NCI-H2196 treated with DMSO at 0.1 percent for 48 hours (cell line): ENCODE measurements around the gene LPGAT1.

ENCODE experiments used
- DNase-seq: peaks from one replicate; lab custom pipeline; 2025; ENCODE audit not compliant: unreplicated experiment; lab: John Stamatoyannopoulos, UW

Gene LPGAT1

DNA sequence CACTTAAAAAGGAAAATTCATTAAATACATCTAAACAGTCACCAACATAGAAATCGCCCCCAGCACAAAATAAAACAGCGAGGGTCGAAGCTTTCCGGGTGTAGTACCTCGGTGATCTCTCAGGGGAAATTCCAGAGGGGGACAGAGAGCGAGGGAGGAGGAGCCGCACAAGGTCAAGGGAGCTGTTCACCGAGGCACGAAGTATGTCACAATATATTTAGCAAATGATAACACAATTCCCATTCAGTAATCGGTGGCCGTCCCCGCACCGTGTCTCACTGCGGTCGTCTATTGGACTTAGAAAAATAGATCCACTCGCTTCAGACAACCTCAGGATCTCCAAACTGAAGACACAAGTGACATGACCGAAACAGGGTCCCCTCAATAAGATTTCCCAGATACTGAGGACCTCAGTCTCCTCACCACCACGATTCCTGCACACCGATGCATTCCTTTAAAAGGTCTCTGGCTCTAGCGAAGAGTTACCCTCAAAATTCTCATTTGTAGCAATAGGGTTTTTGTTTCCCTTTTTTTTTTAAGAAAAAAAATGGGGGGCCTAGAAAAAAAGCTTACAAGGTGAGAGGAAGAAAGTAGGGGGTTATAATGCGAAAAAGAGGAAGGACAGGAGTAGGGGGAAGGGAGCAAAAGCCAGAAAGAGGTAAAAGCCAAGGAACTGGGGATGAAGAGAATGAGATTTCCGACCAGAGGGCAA, 1.1 kb downstream of the LPGAT1 start:
- no peak for DNase-seq

DNA sequence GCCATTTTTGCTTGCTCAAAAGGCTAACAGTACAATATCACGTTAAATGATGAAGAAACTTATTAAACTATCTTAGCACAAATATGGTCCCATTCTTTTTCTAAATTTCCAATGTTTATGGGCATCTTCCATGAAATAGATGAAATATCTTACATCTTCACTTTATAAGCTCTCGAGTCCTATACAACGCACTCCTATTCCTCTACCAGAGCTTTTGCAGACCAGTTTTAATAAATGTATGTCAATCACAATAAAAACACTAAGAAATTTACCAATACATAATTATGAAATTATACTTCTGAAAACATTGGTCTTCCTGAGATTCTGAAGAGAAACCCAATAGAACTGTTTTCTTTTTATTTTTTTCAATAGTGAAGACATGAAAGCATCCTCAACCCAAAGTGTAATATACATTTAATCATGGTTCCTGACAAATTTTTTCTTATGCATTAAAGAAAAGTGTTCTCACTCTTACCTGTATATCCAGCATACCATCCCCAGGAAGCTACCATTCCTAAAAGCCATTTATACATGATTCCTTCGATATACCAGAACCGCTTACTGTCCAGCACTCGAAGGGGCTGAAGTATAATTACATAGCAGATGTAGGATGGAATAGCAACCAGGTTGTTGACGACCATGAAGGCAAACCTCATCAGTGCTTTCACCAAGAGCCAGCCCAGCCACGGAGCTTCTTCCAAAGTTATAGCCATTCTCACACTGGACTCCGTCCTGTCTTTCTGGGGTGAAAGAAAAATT, 1.8 kb downstream of the LPGAT1 start:
- DNase-seq, result no peak

DNA sequence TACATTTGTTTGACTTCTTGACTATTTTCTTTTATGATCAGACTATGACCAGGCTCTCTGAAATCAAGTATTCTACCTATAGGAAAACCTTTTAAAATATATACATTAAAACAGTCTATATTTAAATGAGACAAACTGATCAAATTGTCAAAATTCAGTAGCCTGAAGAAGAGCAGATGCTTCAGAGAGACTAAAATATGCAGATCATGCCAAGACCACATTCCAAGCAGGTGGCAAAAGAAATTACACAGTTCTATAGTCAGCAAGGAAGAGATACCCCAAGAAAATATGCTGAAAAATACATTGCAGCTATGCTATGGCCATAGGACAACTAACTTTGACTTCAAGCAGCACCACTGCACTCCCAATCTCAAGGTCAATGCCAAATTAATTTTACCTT, 3.5 kb downstream of the LPGAT1 start:
- no peak for DNase-seq

DNA sequence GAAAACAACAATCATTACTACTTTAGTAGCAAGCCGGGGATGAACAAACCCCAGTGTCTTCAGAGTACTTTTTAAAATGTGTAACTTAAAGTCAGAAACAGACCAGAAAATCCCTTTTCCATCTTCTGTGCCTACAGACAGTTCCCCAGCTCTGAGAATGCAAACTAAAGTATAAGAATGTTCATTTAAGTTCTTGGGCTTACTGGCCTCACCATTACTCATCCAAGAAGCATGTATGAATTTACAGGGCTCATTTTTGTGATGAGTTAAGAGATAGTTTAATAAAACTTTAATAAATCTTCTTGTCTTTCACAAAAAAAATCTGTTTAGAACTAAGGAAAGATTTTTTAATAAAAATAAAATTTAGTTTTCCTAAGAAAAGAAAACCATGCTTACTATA, 4.6 kb downstream of the LPGAT1 start:
- no peak for DNase-seq

DNA sequence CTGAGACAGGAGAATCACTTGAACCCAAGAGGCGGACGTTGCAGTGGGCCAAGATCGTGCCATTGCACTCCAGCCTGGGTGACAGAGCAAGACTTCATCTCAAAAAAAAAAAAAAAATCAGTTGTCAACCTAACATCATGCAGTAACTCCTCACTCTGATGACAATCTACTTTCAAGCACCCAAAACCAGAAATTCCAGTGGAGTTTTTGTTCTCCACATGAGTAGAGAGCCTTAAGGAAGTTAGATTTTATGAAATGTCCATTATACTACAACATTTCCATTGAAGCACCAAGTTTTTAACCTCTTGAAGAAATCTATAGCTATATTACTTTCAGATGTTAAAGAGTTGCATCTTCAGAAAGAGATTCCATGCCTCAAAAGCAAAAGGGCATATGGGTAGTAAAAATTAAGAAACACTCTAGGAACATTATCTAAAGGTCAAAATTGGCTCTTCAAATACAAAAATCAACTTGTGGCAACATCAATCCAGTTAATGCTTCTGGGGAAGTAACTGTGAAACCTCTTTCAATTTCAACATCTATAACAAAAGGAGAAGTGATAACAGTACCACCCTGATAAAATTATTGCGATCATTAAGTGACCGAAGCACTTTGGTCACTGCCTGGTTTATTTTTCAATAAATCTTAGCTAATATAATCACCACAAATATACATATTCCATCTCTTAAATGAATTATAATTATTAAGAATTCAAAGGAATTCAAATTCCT, 7.7 kb downstream of the LPGAT1 start:
- no peak for DNase-seq

DNA sequence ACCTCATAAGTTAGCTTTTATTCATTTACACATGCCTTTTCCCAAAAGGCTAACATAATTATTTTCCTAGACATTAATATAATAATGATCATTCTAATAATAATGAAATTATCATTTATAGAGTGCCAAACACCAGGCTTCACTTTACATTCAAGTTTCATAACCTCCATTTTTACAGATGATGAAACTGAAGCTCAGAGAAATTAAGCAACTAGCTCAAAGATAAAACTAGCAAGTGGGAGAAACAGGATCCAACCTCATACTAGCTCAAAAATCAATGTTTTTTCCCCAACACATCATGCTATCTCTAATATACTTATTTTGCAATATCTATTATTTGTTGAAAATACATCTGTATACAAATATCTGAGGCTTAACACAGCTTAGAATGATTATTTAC, 14.0 kb downstream of the LPGAT1 start:
- no peak for DNase-seq

DNA sequence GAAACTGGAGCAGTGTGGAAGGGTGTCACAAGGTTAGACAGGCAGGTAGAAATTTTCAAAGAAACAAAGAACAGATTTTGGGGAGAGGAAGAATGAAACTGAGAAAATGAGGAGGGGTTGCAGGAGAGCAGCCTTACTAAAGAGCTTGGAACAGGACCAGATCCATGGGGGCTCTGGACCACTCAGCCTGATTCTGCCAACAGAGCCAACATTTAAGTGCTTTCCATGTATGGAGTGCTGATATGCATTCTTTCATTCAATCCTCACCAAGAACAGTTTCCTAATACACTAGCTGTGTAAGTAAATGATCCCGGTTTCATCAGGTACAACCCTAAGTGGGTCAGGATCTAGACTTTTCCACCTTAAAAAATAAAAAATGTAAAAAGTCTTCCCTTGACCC, 16.2 kb downstream of the LPGAT1 start:
- no peak for DNase-seq

DNA sequence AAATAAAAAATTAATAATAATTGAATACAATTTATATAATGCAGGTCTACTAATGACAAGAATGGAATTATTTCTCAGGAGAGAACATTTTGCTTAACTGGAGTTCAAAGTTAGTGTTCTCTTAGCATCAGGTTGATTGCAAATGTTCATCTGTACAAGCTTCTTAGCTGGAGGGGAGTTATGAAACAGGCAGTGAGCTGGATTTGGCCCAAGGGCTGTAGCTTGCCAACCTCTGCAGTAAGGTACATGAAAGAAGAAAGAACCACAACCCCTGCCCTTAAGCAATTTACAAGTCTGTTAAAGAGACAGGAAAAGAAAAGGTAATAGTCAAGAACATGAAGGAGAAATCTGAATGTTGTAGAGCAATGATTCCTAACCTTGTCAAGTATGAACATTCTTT, 17.0 kb downstream of the LPGAT1 start:
- no peak for DNase-seq

DNA sequence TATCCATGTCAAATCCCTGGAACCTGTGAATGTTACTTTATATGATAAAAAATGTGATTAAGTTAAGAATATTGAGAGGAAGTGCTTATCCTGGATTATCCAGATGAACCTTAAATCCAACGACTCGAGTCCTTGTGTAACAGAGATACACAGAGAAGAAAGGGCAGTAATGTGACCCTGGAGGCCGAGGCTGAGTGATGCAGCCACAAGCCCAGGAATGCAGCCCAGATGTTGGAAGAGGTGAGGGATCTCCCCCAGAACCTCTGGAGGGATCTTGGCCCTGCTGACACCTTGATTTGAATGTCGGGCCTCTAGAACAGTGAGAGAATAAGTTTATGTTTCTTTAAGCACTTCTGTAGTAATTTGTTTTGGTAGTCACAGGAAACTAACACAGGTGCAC, 18.0 kb downstream of the LPGAT1 start:
- DNase-seq, result no peak

DNA sequence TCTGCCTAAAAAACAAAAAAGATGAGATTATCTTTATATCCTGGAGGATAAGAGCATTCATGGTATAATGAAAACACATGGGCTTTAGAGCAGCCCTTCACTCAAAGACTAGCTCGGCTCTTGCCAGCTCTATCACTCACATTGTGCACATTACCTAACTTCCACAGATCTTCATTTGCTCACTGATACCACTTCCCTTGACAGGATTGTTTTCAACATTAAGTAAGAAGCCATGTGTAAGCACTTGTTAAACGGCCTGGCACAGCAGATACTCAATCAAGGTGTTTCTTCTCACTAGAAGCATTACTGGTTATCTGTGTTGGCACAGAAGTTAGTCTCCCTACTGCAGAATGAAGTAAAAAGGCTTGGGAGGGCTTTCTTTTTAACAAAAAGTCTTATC, 18.7 kb downstream of the LPGAT1 start:
- no peak for DNase-seq

DNA sequence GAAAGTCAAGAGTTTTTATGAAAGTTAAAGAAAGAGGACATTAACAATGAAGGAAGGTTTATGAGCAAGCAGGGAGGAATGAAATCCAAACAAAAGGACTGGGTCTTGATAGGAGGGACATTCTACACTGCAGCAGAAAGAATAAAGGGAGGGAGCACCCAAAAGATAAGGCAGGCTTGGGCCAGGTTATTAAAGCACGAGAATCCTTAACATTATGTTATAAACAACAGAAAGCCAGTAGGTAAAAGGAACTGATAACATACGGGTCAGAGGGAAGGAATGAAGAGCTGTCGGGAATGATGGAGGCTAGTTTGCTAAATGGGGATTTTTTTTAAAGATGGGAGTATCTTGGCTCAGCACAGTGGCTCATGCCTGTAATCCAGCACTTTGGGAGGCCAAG, 19.4 kb downstream of the LPGAT1 start:
- DNase-seq, result no peak

DNA sequence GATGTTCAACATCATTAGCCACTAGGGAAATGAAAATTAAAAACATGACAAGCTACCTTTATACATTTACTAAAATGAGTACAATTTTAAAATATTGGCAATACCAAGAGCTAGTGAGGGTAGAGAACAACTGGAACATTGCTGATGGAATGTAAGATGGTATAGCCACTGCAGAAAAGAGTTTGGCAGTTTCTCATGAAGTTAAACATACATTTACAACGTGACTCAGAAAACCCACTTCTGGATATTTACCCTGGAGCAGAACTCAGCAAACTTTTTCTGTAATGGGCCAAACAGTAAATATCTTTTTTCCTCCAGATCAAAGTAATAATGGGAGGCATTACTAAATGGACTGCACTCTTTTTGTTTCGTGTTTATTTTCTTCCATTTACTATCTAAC, 22.1 kb downstream of the LPGAT1 start:
- DNase-seq, result no peak

DNA sequence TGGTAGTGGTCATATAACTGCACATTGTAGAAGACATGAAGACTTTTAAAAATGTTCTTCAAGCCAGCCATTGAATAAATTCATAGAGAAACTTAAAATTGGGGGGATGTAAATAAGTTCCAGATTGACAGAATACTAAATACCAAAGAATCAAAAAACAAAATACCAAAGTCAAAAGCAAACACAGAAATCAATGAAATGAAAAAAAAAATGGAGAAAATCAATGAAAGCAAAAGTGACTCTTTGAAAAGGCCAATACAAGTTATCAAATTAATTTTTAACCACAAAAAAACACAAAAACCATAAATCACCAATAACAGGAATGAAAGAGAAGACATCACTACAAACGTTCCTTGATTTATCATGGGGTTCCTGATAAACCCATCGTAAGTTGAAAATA, 25.6 kb downstream of the LPGAT1 start:
- no peak for DNase-seq

DNA sequence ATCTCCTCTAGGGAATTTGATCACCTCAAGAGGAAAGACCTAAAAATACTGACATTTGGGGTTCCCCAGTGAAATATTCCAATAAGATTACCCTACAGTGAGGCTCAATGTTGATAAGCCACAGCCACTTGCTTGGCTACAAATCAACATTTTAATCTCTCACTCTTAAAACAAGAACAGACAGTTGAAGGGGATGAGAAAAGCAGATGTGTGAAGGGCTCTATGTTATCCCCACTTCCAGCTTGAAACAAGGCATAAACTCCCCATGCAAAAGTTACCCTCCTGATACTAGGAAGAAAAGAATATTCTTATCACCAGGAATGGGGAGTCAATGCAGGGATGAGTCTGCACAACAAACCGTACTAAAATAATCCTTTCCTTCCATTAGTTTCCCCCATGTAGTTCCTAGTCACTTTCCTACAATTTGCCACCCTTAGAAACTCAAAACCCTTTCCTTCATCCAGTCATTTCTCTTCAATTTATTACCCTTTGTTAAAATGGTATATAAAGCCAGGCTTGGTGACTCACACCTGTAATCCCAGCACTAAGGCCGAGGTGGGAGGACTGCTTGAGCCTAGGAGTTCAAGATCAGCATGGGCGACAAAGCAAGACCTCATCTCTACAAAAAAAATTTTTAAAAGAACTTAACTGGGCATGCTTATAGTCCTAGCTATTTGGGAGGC, 29.5 kb downstream of the LPGAT1 start:
- DNase-seq, result no peak

DNA sequence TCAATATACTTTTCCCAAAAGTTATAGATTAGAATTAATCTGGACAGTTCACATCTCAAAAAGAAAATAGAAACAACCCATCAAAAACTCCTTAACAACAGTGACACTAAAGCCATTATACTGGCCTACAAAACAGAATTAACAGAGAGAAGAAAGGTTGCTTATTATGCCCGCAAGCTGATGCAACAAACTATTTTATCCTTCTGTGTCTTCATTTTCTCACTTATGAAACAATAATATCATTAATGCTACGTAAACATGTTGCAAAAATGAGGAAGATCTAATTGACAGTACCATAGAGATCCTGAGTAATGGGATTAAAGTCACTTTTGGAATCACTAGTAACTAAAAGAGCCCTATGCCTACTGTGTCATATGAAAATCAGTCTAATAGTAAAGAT, 32.6 kb downstream of the LPGAT1 start:
- DNase-seq, result no peak

DNA sequence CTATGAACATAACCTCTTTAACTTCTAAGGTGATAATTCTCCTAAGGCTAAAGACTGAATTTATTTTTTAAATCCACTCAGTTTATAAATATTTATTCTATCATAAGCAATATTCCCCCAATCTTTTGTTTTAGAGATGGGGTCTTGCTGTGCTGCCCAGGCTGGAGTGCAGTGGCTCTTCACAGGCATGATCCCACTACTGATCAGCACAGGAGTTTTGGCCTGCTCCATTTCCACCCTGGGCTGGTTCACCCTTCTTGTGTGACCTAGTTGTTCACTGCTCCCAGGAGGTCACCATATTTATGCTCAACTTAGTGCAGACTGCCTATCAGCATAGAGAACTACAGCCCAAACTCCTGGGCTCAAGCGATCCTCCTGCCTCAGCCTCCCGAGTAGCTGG, 38.6 kb downstream of the LPGAT1 start:
- no peak for DNase-seq

DNA sequence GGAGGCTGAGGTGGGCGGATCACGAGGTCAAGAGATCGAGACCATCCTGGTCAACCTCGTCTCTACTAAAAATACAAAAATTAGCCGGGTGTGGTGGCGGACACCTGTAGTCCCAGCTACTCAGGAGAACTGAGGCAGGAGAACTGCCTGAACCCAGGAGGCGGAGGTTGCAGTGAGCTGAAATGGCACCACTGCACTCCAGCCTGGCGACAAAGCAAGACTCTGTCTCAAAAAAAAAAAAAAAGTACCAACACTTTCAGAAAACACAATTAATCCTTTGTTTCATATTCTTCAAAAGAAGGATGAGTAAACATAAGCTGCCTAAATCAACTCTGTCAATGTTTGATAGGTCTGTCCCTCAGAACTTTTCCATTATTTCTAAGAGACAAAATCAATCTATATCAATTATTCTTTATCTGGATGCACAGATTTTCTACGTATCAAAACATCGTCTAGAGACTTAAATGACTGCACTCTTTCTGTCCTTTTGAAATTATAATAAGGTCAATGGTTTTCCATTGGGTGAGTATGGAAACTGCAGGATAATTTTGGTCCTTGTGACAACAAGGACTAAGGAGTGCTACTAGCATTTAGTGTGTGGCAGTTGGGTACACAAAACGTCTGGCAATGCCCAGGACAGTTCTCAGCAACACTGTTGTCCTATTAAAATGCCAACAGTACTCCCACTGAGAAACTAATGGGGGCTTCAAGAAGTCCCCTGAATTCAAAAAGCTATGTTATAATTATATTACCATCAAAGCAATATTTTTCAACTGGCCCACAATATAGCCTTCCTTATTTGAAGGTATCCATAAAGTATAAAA, 40.7 kb downstream of the LPGAT1 start:
- no peak for DNase-seq

DNA sequence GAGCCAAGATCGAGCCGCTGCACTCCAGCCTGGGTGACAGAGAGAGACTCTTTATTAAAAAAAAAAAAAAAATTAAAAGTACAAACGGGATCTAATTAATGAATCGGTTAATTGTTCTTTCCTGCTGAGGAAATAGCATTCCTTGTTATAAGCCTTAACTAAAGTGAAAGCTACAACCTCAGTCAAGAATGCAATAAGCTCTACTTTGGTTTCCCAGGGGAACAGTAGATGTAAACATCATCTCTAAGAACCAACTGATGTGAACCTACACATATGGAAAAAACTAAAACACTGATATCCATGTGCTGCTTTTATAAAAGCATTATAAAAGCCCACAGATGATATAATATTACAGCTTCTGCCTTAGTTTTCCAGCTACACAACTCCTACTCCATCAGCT, 41.9 kb downstream of the LPGAT1 start:
- DNase-seq, result no peak

DNA sequence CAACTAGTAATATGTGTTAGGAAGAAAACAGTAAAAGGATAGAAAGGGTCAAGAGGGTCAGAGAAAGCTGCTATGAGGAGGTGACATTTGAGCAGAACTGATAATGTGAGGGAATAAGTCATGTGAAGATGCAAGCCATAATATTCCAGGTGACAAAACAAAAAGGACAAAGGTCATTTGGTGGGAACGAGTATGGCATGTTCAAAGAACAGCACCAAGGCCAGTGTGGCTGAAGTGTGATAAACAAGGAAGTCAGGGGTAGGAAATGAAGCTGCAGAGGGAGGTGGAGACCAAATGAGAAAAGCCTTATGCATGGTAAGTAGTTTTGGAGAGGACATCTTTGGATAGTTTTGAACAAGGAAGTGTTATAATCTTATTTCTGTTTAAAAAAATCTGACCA, 46.7 kb downstream of the LPGAT1 start:
- DNase-seq, result no peak

DNA sequence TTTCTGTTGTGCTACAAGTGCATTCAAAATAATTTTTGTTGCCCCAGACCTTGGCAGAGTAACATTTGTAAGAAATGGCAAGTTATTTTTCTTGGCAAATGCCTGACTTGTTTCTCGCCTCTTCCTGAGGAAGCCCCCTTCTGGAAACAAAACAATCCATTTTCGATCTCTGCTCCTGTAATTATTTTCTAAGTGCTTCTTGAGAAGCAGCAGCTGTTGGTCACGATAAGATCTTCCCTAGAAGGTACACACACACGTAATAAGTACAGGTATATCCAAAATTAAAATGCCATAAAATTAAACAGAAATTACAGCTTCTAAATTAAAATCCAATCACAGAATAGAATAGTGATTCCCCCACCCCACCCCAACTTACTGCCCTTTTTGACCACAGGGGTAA, 47.3 kb downstream of the LPGAT1 start:
- no peak for DNase-seq

DNA sequence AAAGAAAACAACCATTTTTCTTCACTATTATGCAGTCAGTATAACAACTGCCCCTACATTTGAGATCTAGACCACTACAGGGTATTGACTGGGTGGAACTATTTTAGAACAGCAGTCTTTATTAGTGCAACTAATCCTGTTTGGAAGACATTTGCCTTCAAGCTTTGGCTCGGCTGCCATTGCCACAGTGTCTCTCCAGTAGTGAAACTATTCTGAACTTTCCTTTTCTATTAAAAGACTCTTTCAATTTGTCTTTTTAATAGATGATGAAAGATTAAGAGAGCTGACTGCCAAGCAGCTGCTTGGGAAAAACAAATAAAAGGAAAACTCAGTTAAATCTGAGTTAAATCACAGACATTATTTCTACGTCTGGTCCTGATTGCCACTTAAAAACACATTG, 49.3 kb downstream of the LPGAT1 start:
- no peak for DNase-seq
